IPS-15b (cell line): ENCODE data around the gene DDRGK1.

Experiments used
- H3K27me3 ChIP-seq: one replicate; pipeline ENCODE4 v1.6.1; 2013; ENCODE audit warnings: low read length; ENCODE audit not compliant: control insufficient read depth, insufficient read depth
- H3K36me3 ChIP-seq: one replicate; pipeline ENCODE4 v1.6.1; 2013; ENCODE audit warnings: low read length; ENCODE audit not compliant: control insufficient read depth, insufficient read depth
- H3K4me1 ChIP-seq: one replicate; pipeline ENCODE4 v1.6.1; 2013; ENCODE audit warnings: mild to moderate bottlenecking, low read length; ENCODE audit not compliant: control insufficient read depth, insufficient read depth
- H3K4me3 ChIP-seq: one replicate; pipeline ENCODE4 v1.5.1; 2013; ENCODE audit warnings: low read depth, low read length
- H3K9ac ChIP-seq: one replicate; pipeline ENCODE4 v1.6.1; 2013; ENCODE audit warnings: low read depth, mild to moderate bottlenecking, low read length
- H3K9me3 ChIP-seq: one replicate; pipeline ENCODE4 v1.6.1; 2013; ENCODE audit warnings: mild to moderate bottlenecking, low read length; ENCODE audit not compliant: control insufficient read depth, insufficient read depth

The DDRGK1 gene

DNA sequence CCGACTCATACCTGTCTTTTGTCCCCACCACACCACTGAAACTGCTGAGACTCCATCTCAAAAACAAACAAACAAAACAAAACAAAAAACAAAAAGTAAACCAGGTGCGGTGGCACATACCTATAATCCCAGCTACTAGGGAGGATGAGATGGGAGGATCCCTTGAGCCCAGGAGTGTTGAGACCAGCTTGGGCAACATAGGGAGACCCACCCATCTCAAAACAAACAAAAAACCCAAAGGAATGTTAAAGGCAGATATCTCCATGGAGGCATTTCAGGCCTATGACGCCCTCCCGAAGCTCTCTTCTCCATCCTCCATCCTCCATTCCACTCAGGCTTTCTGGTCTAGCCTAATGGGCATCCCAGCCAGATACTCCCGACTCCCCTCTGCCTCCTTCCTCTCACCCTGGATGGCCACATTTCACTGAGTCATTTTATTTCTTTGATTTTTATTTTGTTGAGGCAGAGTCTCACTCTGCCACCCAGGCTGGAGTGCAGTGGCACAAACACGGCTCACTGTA is 37.8 kb upstream of the DDRGK1 start:
- no peaks in the 10 kb centered on the region for H3K36me3 ChIP-seq
- peaks cover 33% of the 10 kb centered on the region for H3K27me3 ChIP-seq
- no peak overlapping the region for H3K9ac ChIP-seq
- peaks cover 2% of the 10 kb centered on the region for H3K4me1 ChIP-seq
- H3K9me3 ChIP-seq: no peaks in the 10 kb centered on the region
- no peak overlapping the region for H3K4me3 ChIP-seq

- H3K9ac ChIP-seq: no peak overlapping the region
- H3K4me3 ChIP-seq: peak overlapping the region; percentile 92
- peaks cover 2% of the 10 kb centered on the region for H3K4me1 ChIP-seq
- peaks cover 36% of the 10 kb centered on the region for H3K27me3 ChIP-seq
- H3K9me3 ChIP-seq: no peaks in the 10 kb centered on the region
- H3K36me3 ChIP-seq: no peaks in the 10 kb centered on the region
Observed at GRCh38 chr20:3240776-3241363, 36.4 kb upstream of the DDRGK1 start.

- H3K9me3 ChIP-seq: no peaks in the 10 kb centered on the region
- H3K27me3 ChIP-seq: peaks cover 36% of the 10 kb centered on the region
- peaks cover 2% of the 10 kb centered on the region for H3K36me3 ChIP-seq
- peak overlapping the region; percentile 65 for H3K9ac ChIP-seq
- peaks cover 2% of the 10 kb centered on the region for H3K4me1 ChIP-seq
- peak overlapping the region; percentile 92 for H3K4me3 ChIP-seq
Observed at GRCh38 chr20:3239867-3240775, 35.6 kb upstream of the DDRGK1 start.

DNA sequence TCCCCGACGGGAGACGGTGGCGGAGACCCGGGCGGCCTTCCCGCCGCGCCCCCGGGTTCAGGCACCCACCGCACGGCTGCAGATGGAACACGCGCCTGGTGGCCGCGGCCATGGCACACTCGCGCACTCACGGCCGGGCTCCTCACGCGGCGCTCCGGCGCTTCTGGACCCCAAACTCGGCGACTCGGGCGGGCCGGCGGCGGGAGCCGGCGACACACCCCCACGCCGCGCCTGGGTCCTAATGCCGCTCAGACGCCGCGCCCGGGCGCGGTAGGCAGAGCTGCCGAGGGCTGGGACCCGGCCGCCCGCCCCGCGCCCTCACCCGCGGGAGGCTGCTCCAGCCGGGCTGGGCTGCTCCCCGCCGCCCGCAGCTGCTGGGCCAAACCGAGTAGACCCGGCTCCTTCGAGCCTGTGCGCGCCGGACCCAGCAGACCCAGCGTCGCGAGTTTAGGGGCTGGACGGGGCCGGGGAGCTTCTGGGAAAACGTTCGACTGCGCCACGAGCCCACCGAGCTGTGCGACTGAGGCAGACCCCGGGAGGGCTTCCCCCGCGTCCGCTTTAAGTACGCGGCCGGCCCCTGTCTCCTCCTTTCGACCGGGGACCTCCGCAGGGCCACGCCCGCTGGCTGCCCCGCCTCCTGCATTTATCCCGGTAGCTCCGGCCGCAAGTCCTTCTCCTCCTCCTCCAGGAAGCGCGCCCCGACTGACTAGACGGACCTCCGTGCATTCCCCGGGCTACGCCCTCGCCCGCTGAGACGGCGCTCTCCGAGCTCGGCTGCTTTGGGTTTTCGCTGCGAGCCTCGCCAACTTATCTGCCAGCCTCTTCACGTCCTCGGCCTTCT is 34.8 kb upstream of the DDRGK1 start, which contains the start of gene SLC4A11:
TSS of gene SLC4A11 (minus strand) at position 165 of the 841 bp plus-strand sequence. CDS start at position 112, 53 bp downstream.
- peak within 1 kb of the TSS; percentile 92 for H3K4me3 ChIP-seq
- H3K9me3 ChIP-seq: no peaks in the 10 kb centered on the region
- H3K36me3 ChIP-seq: peaks cover 2% of the 10 kb centered on the region
- peaks cover 34% of the 10 kb centered on the region for H3K27me3 ChIP-seq
- peaks cover 2% of the 10 kb centered on the region for H3K4me1 ChIP-seq
- H3K9ac ChIP-seq: peak within 1 kb of the TSS; percentile 65

DNA sequence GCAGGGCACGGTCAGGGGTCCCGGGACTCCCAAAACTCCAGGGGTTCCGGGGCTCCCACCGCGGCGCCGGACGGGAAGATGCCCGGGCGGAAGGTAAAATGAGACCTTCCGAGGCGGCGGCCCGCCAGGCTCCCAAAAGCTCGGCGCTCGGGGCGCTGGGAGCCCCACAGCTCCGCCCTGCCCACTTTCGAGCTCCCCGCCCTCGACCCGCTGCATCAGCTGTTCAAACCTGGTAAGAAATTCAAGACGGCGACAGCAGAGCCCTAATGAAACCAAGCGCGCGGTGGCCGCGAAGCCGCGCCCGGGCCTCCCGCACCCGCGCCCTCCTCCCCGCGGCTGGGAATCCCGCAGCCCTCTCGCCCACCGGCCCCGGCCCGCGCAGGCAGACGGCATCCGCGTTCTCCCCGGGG is 34.1 kb upstream of the DDRGK1 start:
- H3K4me3 ChIP-seq: peak overlapping the region; percentile 92
- peaks cover 2% of the 10 kb centered on the region for H3K4me1 ChIP-seq
- no peaks in the 10 kb centered on the region for H3K9me3 ChIP-seq
- H3K9ac ChIP-seq: no peak overlapping the region
- H3K36me3 ChIP-seq: peaks cover 2% of the 10 kb centered on the region
- H3K27me3 ChIP-seq: peaks cover 34% of the 10 kb centered on the region

- H3K27me3 ChIP-seq: peaks cover 34% of the 10 kb centered on the region
- H3K36me3 ChIP-seq: peaks cover 2% of the 10 kb centered on the region
- H3K4me1 ChIP-seq: peaks cover 2% of the 10 kb centered on the region
- peak overlapping the region; percentile 92 for H3K4me3 ChIP-seq
- H3K9me3 ChIP-seq: no peaks in the 10 kb centered on the region
- no peak overlapping the region for H3K9ac ChIP-seq
Observed at GRCh38 chr20:3237958-3238615, 33.6 kb upstream of the DDRGK1 start.

DNA sequence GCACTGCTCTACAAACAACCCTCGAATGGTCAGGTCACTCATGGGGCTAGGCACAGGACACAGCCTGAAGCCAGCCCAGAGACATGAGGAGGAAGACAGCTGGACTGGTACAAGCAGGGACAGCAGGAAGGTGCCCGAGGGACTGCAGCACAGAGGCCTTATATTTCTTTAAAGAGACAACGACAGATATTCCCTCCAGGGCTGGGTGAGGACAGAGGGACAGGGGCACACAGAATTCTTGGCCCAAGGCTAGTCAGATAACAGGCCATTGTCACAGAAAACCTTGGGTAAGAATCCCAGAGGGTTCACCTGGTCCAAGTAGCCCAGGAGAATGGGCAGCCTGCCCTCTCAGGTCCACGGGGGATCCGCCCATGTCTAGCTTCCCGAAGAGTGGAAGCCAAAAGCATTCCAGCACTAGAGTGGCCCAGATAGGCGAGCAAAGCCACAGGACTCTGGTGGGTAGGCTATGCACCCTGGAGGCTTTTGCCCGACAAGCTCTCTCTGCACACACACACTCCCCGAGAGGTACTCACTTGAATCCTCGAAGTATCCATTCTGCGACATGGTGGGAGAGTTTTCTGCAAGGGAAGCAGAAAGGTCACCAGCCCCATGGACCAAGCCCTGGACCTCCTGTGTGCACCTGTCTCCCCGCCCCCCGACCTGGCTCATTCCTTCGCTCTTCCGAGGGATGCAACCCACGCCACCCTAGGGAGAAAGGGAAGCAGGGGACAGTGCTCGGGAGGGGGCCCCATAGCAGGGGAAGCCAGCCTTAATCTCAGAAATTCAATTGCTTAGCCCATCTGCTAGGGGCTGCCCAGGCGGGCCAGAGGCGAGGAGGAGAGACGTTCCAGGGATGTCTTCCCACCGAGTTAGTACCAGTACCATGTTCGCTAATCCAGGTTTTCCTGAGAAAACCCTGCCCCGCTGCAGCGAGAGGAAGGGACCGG is 32.8 kb upstream of the DDRGK1 start:
- Histone ChIP-seq H3K36me3 (peaks cover 4% of the 10 kb centered on the region), H3K9ac (no peak overlapping the region), H3K4me3 (peak overlapping the region; percentile 92), H3K9me3 (no peaks in the 10 kb centered on the region), H3K4me1 (peaks cover 2% of the 10 kb centered on the region), H3K27me3 (peaks cover 34% of the 10 kb centered on the region)

DNA sequence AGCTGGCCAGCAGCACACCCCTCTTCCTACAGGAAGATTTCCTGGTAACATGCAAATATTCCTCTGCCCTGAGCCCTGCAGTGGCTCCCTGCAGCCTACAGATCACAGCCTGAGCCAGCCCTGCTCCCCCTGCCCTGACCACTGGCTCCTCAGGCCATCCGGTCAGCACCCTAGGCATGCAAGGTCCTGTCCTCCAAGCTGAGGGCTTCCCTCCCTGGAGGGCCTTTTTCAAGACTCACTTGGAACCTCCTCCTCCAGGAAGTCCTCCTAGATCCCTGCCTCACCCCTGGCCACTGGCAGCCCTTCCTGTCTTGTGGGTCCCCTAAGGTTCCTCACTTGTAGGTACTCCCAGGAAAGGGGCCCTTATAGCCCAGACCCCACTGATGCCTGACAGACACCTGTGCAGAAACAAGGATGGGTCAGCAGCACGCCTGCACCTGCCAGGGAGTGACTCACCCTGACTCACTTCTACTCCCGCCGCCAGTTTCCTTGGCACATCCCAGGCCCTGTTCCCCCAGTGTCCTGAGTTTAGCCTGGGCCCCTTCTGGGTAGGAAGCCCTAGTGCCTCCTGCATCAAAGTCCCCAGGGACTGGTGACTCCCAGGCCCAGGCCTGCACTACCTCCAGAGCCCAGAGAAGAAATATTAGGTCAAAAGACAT is 31.3 kb upstream of the DDRGK1 start:
- Histone ChIP-seq H3K9me3 (no peaks in the 10 kb centered on the region), H3K36me3 (peaks cover 7% of the 10 kb centered on the region), H3K27me3 (peaks cover 27% of the 10 kb centered on the region), H3K4me3 (no peak overlapping the region), H3K9ac (no peak overlapping the region), H3K4me1 (peaks cover 2% of the 10 kb centered on the region)

DNA sequence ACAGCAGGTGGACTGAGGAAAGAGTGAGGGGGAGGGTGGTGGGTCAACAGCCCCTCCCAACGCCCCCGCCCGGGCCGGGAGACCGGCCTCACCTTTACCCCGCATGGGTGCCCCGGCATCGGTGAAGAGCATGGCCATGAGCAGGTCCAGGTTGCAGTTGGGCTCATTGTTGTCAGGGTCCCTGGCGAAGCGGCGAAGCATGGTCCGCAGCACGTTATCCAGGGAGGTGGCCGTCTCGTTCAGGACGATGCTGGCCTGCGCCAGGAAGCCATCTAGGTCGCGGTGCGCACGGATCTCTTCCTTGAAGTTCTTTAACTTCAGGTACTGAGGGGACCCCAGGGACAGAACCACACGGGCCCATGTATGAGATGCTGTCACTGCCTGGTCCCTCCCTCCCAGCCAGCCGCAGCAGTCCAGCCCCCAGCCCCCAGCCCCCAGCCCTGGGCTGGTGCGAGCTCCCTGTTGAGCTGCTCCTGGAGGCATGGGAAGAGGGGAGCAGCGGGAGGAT is 29.6 kb upstream of the DDRGK1 start:
- H3K4me3 ChIP-seq: no peak overlapping the region
- peaks cover 15% of the 10 kb centered on the region for H3K27me3 ChIP-seq
- no peak overlapping the region for H3K9ac ChIP-seq
- peaks cover 23% of the 10 kb centered on the region for H3K36me3 ChIP-seq
- no peaks in the 10 kb centered on the region for H3K9me3 ChIP-seq
- H3K4me1 ChIP-seq: no peaks in the 10 kb centered on the region
